HEK293T (cell line): ENCODE results near the gene SFSWAP.

Experiments used
- ELF4 ChIP-seq: fragments of 450-650 bp; IDR thresholded peaks from 2 replicates; pipeline ENCODE4 v1.6.1; 2017; ENCODE audit warnings: antibody characterized with exemption
- FOXM1 ChIP-seq: fragments of 450-650 bp; IDR thresholded peaks from 2 replicates; pipeline ENCODE4 v1.6.1; 2017; ENCODE audit warnings: mild to moderate bottlenecking, borderline replicate concordance
- HDGF ChIP-seq: fragments of 450-650 bp; IDR thresholded peaks from 2 replicates; pipeline ENCODE4 v1.6.1; 2017; ENCODE audit warnings: antibody characterized with exemption, borderline replicate concordance
- L3MBTL2 ChIP-seq: fragments of 450-650 bp; conservative IDR thresholded peaks from 2 replicates; pipeline ENCODE4 v1.6.1; 2016; ENCODE audit warnings: mild to moderate bottlenecking
- TARDBP ChIP-seq: fragments of 450-650 bp; IDR thresholded peaks from 2 replicates; pipeline ENCODE4 v1.6.1; 2016

GRCh38 chr12:131752451-131752850, 41.6 kb downstream of the SFSWAP start:
- TF ChIP-seq ELF4 (no peak), HDGF (no peak), FOXM1 (no peak), TARDBP (no peak), L3MBTL2 (no peak)
